K562 (cell line): ENCODE data around the gene SLC25A20. TPM values are rescaled to one million over a fixed set of nuclear protein-coding genes. Genes with fewer than 3 reads are reported as not detected.

ENCODE experiments used
- BRD9 ChIP-seq: fragments of 450-650 bp; IDR thresholded peaks from 2 replicates; pipeline ENCODE4 v1.6.1; 2018; ENCODE audit warnings: low read depth; ENCODE audit not compliant: partially characterized antibody
- CAMTA2 ChIP-seq: fragments of 250-450 bp; sonication (Bioruptor Pico); conservative IDR thresholded peaks from 2 replicates; pipeline ENCODE4 v1.5.1; 2022
- CEBPG ChIP-seq, 3 experiments: fragments of 200-800 bp in 1 of 3; sonication (Bioruptor generic) in 1 of 3; sonication (generic) in 1 of 3; formaldehyde crosslinking in 1 of 3; IDR thresholded peaks in 2 of 3; conservative IDR thresholded peaks in 1 of 3; 2 replicates each; pipeline versions ENCODE4 v1.6.1 to v1.8.0; 2016 to 2022; ENCODE audit warnings: missing compliant biosample characterization in 2 of 3, missing genetic modification characterization in 2 of 3, mild to moderate bottlenecking in 1 of 3, missing genetic modification reagents in 1 of 3
- CSDE1 ChIP-seq, 2 experiments: fragments of 450-650 bp; IDR thresholded peaks; 2 replicates each; pipeline ENCODE4 v1.6.1; 2016; ENCODE audit warnings: mild to moderate bottlenecking in 1 of 2
- DMBX1 ChIP-seq: fragments of 250-450 bp; sonication (Bioruptor Pico); IDR thresholded peaks from 2 replicates; pipeline ENCODE4 v1.8.0; 2022; ENCODE audit warnings: inconsistent platforms, mild to moderate bottlenecking, moderate library complexity, borderline replicate concordance
- GATAD2B ChIP-seq: fragments of 450-650 bp; IDR thresholded peaks from 2 replicates; pipeline ENCODE4 v1.6.1; 2017; ENCODE audit warnings: mild to moderate bottlenecking, borderline replicate concordance
- KAT7 ChIP-seq: sonication (generic); formaldehyde crosslinking; IDR thresholded peaks from 2 replicates; pipeline ENCODE4 v1.8.0; 2022; ENCODE audit warnings: missing genetic modification reagents, mild to moderate bottlenecking, borderline replicate concordance
- PML ChIP-seq: IDR thresholded peaks from 2 replicates; pipeline ENCODE4 v1.6.1; 2012; ENCODE audit warnings: low read length, inconsistent platforms
- POLR2AphosphoS5 ChIP-seq: IDR thresholded peaks from 2 replicates; pipeline ENCODE4 v1.6.1; 2011; ENCODE audit warnings: mild to moderate bottlenecking, low read depth, low read length, moderate library complexity; ENCODE audit not compliant: control insufficient read depth, insufficient read depth
- SAFB ChIP-seq: fragments of 200-400 bp; formaldehyde crosslinking; IDR thresholded peaks from 2 replicates; pipeline ENCODE4 v1.6.1; 2017; ENCODE audit warnings: low read depth, low read length, borderline replicate concordance
- SMARCA5 ChIP-seq: fragments of 450-650 bp; IDR thresholded peaks from 2 replicates; pipeline ENCODE4 v1.6.1; 2016
- SP1 ChIP-seq: sonication (generic); formaldehyde crosslinking; IDR thresholded peaks from 2 replicates; pipeline ENCODE4 v1.8.1; 2022; ENCODE audit warnings: mild to moderate bottlenecking, missing genetic modification reagents
- ZFP91 ChIP-seq: sonication (generic); formaldehyde crosslinking; IDR thresholded peaks from 2 replicates; pipeline ENCODE4 v1.8.0; 2022; ENCODE audit warnings: mild to moderate bottlenecking, missing genetic modification reagents
- polyA plus RNA-seq, 8 experiments: library from polyadenylated mRNA; depleted of rRNA in 4 of 8; stranded (reverse) in 5 of 8; unstranded in 3 of 8; fragments of >200 nt; fragmentation: Nextera tagmentation in 2 of 8; fragmentation: Illumina TruSeq in 1 of 8; extraction: Ambion mirVana in 2 of 8; extraction: Trizol in 1 of 8; gene quantifications; 2 replicates each; pipeline versions ENCODE4 v1.2.1 to v1.2.3, GENCODE V29; 2011 to 2014; ENCODE audit warnings: inconsistent platforms in 1 of 8, missing spikeins in 1 of 8
- total RNA-seq, 7 experiments: library from RNA; depleted of rRNA in 6 of 7; stranded (reverse); fragments of >200 nt in 6 of 7; fragmentation: Illumina TruSeq in 2 of 7; extraction: Trizol in 2 of 7; gene quantifications; 2 replicates each; pipeline versions ENCODE4 v1.2.1 to v1.2.3, GENCODE V29; 2011 to 2021; ENCODE audit warnings: low replicate concordance in 1 of 7
- TF ChIP-seq, protein P1 (sequence below), 2 experiments: fragments of 450-650 bp; formaldehyde crosslinking in 1 of 2; IDR thresholded peaks; 2 replicates each; pipeline versions ENCODE4 v1.4.0 to v1.6.1; 2014 to 2020; ENCODE audit warnings: mild to moderate bottlenecking in 2 of 2, borderline replicate concordance in 1 of 2, low read depth in 1 of 2
- TF ChIP-seq, protein P2 (sequence below): fragments of 450-650 bp; formaldehyde crosslinking; IDR thresholded peaks from 2 replicates; pipeline ENCODE4 v1.4.0; 2020; ENCODE audit warnings: mild to moderate bottlenecking, moderate library complexity

Gene SLC25A20
- total and polyA plus RNA-seq, 9 of the 15 experiments (the other 6 are each of a cell fraction or from before 2014, with no cell fraction given) = 14.3 to 48.1 (median 21.6) TPM

DNA sequence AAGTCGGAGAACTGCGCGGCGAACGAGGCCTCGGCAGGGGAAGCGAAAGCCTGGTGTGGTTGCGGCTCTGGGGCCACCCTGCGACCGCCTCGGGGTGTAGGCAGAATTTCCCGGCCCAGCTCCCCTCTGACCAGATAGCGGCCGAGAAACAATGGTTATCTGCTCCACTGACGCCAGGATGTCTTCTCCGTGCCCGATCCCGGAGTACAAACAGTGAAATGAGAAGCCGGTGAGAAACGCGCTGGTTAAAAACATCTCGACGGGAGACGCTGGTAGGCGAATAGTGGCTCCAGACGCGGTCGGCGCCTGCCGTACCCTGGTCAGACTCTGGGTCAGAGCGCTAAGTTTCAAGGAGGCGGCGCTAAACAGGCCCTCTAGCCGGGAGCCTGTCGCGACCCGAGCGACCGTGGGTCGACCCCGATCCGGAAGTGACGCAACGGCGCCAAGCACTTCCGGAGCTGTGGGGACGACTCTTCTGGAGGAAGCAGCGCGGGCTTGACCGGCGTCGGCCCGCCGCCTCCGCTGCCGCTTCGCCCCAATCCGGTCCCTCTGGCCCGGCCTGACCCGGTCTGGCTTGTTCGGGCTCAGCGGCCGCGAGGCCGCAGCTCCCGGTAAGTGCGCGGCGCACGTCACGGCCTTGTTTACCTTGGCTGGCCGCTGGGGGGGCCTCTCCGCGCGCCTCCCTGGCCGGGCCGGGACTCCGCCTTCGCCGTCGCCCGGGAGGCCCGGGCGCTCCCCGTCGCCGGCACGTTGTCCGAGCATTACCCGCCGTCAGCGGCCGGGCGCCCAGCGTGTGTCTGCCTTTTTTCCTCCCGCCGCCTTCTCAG, 19.9 kb upstream of the SLC25A20 start, which contains the start of gene ARIH2 (continued):
- TF ChIP-seq, protein P1, sequence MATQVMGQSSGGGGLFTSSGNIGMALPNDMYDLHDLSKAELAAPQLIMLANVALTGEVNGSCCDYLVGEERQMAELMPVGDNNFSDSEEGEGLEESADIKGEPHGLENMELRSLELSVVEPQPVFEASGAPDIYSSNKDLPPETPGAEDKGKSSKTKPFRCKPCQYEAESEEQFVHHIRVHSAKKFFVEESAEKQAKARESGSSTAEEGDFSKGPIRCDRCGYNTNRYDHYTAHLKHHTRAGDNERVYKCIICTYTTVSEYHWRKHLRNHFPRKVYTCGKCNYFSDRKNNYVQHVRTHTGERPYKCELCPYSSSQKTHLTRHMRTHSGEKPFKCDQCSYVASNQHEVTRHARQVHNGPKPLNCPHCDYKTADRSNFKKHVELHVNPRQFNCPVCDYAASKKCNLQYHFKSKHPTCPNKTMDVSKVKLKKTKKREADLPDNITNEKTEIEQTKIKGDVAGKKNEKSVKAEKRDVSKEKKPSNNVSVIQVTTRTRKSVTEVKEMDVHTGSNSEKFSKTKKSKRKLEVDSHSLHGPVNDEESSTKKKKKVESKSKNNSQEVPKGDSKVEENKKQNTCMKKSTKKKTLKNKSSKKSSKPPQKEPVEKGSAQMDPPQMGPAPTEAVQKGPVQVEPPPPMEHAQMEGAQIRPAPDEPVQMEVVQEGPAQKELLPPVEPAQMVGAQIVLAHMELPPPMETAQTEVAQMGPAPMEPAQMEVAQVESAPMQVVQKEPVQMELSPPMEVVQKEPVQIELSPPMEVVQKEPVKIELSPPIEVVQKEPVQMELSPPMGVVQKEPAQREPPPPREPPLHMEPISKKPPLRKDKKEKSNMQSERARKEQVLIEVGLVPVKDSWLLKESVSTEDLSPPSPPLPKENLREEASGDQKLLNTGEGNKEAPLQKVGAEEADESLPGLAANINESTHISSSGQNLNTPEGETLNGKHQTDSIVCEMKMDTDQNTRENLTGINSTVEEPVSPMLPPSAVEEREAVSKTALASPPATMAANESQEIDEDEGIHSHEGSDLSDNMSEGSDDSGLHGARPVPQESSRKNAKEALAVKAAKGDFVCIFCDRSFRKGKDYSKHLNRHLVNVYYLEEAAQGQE (IDR thresholded peaks at IDR 0.05; ENCODE audit: borderline replicate concordance) = no peak
- TF ChIP-seq, protein P1 (CRISPR knock-in tag; IDR thresholded peaks at IDR 0.05; ENCODE audit: low read depth) = no peak
- TF ChIP-seq SP1 (CRISPR knock-in tag) (no peak), ZFP91 (CRISPR knock-in tag) (no peak), CEBPG (CRISPR knock-in tag; IDR thresholded peaks at IDR 0.05) (peak; percentile 87), CEBPG (tag; conservative IDR thresholded peaks at IDR 0.05 in 1 of 2, IDR thresholded peaks at IDR 0.05 in 1 of 2) (peak; percentile 78 to 85), SMARCA5 (no peak), POLR2AphosphoS5 (peak; percentile 79), KAT7 (CRISPR knock-in tag) (0 out of 2 replicates have a peak, but pooled peaks have one; percentile 25), BRD9 (peak; percentile 20), CAMTA2 (no peak), CSDE1 (IDR thresholded peaks at IDR 0.05) (0 out of 4 replicates have a peak, but pooled peaks of 1 of the 2 experiments have one; percentile 22), GATAD2B (no peak), SAFB (no peak), DMBX1 (no peak), PML (peak; percentile 43; the same call in 1 of the 2 replicates)
- TF ChIP-seq, protein P2, sequence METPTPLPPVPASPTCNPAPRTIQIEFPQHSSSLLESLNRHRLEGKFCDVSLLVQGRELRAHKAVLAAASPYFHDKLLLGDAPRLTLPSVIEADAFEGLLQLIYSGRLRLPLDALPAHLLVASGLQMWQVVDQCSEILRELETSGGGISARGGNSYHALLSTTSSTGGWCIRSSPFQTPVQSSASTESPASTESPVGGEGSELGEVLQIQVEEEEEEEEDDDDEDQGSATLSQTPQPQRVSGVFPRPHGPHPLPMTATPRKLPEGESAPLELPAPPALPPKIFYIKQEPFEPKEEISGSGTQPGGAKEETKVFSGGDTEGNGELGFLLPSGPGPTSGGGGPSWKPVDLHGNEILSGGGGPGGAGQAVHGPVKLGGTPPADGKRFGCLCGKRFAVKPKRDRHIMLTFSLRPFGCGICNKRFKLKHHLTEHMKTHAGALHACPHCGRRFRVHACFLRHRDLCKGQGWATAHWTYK (CRISPR knock-in tag) = no peak
